Measurements from ENCODE around the gene LHFPL6.

DNA sequence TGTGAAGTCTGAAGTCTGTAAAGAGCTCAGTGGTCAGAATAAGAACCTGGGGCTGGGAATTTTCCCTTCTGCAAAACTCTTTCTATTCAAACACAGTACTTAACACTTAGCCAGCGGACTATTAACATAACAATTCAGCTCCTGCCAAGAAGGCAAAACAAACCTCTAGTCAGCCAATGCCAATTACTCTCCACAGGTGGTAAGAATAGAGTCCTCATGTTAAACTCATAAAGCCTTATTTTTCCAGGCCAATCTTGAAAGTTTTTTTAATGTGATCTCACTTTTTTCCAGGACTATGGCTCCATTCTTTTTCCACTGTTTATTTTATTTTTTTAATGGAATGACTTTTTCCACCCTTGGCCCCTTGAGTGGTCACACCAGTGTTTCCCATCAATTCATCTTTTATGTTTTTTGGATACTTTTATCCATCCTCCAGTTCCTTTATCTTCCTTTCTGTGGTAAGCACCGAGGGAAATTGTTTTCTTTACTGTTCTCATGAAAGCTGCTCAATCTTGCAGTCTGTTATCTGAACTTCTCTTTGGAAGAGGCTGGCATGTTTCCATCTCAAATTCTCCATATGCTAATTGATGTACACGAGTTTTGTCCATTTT is 217.3 kb downstream of the LHFPL6 start:
- TF ChIP-seq, protein P1, sequence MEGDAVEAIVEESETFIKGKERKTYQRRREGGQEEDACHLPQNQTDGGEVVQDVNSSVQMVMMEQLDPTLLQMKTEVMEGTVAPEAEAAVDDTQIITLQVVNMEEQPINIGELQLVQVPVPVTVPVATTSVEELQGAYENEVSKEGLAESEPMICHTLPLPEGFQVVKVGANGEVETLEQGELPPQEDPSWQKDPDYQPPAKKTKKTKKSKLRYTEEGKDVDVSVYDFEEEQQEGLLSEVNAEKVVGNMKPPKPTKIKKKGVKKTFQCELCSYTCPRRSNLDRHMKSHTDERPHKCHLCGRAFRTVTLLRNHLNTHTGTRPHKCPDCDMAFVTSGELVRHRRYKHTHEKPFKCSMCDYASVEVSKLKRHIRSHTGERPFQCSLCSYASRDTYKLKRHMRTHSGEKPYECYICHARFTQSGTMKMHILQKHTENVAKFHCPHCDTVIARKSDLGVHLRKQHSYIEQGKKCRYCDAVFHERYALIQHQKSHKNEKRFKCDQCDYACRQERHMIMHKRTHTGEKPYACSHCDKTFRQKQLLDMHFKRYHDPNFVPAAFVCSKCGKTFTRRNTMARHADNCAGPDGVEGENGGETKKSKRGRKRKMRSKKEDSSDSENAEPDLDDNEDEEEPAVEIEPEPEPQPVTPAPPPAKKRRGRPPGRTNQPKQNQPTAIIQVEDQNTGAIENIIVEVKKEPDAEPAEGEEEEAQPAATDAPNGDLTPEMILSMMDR (IDR thresholded peaks at IDR 0.05): no peak
- TF ChIP-seq POLR2A (IDR thresholded peaks at IDR 0.05): no peak
- TF ChIP-seq EP300 (IDR thresholded peaks at IDR 0.05): no peak
- TF ChIP-seq POLR2AphosphoS5 (IDR thresholded peaks at IDR 0.05): no peak

All from upper lobe of left lung (tissue), 4 donors.